ENCODE results near the gene SERINC4.

DNA sequence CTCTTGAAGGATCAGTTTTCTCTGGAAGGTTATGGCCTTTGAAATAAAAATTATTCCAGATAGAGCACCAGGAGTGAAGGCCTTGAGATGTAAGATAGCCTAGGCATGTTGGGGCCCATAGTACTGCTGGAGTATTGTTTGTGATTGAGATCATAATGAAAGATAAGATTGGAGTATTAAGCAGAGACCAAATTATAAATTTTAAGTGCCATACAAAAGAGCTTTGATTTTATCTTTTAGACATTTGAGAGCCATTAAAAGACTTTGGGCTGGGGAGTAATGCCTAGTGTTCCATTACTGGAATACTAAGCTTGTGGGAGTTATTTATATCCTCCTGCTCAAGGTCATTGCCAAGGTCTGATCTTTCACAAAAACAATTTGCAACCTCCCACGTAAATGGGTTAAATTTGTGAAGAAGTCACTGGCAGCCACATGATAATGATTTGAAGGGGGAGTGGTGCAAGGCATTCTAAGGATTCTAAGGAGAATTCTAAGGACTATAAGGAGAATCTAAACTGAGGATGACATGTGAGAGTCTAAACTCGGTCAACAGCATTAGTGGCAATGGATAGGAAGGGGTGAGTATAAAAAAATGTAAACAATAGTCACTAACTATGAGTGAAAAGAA lies 36.1 kb downstream of the SERINC4 start:
- TF ChIP-seq, protein P1, sequence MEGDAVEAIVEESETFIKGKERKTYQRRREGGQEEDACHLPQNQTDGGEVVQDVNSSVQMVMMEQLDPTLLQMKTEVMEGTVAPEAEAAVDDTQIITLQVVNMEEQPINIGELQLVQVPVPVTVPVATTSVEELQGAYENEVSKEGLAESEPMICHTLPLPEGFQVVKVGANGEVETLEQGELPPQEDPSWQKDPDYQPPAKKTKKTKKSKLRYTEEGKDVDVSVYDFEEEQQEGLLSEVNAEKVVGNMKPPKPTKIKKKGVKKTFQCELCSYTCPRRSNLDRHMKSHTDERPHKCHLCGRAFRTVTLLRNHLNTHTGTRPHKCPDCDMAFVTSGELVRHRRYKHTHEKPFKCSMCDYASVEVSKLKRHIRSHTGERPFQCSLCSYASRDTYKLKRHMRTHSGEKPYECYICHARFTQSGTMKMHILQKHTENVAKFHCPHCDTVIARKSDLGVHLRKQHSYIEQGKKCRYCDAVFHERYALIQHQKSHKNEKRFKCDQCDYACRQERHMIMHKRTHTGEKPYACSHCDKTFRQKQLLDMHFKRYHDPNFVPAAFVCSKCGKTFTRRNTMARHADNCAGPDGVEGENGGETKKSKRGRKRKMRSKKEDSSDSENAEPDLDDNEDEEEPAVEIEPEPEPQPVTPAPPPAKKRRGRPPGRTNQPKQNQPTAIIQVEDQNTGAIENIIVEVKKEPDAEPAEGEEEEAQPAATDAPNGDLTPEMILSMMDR (IDR thresholded peaks at IDR 0.05): no peak
- TF ChIP-seq POLR2AphosphoS5 (IDR thresholded peaks at IDR 0.05): no peak
- TF ChIP-seq POLR2A (IDR thresholded peaks at IDR 0.05): no peak
- no peak for TF ChIP-seq EP300 (IDR thresholded peaks at IDR 0.05)
